Endothelial cell of umbilical vein (primary cell): ENCODE data around the gene VPS37C.

Experiments used
- EZH2 ChIP-seq: IDR thresholded peaks from 2 replicates; pipeline ENCODE4 v1.6.1; 2012; ENCODE audit warnings: borderline replicate concordance, low read depth, mild to moderate bottlenecking, moderate library complexity, low read length, inconsistent platforms; ENCODE audit not compliant: severe bottlenecking
- GATA2 ChIP-seq: IDR thresholded peaks from 2 replicates; pipeline ENCODE4 v1.7.0; 2011; ENCODE audit warnings: low read depth, mild to moderate bottlenecking, moderate library complexity, mixed read lengths, low read length; ENCODE audit not compliant: insufficient read length, insufficient read depth
- POLR2A ChIP-seq: IDR thresholded peaks from 2 replicates; pipeline ENCODE4 v1.6.1; 2012; ENCODE audit warnings: low read depth, mild to moderate bottlenecking, control low read depth, low read length
- POLR2AphosphoS5 ChIP-seq: IDR thresholded peaks from 2 replicates; pipeline ENCODE4 v1.6.1; 2012; ENCODE audit warnings: low read depth, mild to moderate bottlenecking, control low read depth, low read length, moderate library complexity; ENCODE audit not compliant: insufficient read depth
- TF ChIP-seq, protein P1 (sequence below), 2 donors: IDR thresholded peaks; 1 replicate in 1 of 2; 2 replicates in 1 of 2; pipeline ENCODE4 v1.5.1; 2011; ENCODE audit warnings: low read length in 2 of 2, mild to moderate bottlenecking in 2 of 2, moderate library complexity in 2 of 2, control low read depth in 1 of 2, inconsistent platforms in 1 of 2, low read depth in 1 of 2; ENCODE audit not compliant: insufficient read depth in 1 of 2; ENCODE audit errors: extremely low read depth in 1 of 2

DNA sequence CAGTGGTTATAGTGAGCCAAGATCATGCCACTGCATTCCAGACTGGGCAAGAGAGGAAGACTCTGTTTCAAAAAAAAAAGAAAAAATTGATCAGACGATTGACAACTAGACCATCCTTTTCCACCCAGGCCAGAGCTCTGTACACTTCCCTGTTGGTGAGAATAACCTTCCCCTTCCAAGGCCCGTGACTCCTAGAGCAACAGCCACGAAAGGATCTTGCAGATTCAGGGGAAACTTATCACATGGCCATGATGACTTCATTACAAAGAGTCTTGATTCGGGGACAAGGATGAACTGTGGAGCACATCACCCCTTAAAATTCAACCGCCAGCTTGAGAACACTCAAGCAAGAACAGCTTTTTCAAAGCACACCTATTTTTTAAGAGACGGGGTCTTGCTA lies 48.7 kb downstream of the VPS37C start:
- TF ChIP-seq, protein P1, sequence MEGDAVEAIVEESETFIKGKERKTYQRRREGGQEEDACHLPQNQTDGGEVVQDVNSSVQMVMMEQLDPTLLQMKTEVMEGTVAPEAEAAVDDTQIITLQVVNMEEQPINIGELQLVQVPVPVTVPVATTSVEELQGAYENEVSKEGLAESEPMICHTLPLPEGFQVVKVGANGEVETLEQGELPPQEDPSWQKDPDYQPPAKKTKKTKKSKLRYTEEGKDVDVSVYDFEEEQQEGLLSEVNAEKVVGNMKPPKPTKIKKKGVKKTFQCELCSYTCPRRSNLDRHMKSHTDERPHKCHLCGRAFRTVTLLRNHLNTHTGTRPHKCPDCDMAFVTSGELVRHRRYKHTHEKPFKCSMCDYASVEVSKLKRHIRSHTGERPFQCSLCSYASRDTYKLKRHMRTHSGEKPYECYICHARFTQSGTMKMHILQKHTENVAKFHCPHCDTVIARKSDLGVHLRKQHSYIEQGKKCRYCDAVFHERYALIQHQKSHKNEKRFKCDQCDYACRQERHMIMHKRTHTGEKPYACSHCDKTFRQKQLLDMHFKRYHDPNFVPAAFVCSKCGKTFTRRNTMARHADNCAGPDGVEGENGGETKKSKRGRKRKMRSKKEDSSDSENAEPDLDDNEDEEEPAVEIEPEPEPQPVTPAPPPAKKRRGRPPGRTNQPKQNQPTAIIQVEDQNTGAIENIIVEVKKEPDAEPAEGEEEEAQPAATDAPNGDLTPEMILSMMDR (IDR thresholded peaks at IDR 0.05; ENCODE audit: extremely low read depth in 1 of 2, insufficient read depth in 1 of 2, low read depth in 1 of 2, low read length in 2 of 2): no peak
- TF ChIP-seq POLR2AphosphoS5: no peak
- TF ChIP-seq GATA2: no peak
- no peak for TF ChIP-seq EZH2
- TF ChIP-seq POLR2A: no peak
